ENCODE results near the gene RPTOR.
"Not testable (repeated sequence)": the region's sequence is repeated elsewhere in the genome, so short reads cannot be mapped to it uniquely, and the experiment has no call there.

Gene RPTOR

DNA sequence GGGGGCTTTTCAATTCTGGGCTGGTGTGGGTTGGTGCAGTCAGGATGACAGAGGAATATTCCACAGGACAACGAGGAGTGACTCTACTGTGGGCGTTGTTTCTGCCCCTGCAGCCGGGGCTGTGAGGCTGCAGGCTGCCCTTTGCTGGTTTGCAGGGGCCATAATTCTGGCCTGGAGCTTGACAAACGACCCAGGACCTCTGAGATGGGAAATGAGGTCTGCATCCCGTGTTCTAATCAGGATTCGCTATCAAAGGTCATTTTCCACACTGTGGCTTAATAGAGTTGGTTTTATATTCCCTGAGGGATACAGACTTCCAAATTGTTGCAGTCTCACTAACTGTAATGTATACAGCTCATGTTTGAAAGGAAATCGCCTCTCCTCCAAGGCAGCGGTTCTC is 180.9 kb downstream of the RPTOR start:
- DNase-seq, result no peak

DNA sequence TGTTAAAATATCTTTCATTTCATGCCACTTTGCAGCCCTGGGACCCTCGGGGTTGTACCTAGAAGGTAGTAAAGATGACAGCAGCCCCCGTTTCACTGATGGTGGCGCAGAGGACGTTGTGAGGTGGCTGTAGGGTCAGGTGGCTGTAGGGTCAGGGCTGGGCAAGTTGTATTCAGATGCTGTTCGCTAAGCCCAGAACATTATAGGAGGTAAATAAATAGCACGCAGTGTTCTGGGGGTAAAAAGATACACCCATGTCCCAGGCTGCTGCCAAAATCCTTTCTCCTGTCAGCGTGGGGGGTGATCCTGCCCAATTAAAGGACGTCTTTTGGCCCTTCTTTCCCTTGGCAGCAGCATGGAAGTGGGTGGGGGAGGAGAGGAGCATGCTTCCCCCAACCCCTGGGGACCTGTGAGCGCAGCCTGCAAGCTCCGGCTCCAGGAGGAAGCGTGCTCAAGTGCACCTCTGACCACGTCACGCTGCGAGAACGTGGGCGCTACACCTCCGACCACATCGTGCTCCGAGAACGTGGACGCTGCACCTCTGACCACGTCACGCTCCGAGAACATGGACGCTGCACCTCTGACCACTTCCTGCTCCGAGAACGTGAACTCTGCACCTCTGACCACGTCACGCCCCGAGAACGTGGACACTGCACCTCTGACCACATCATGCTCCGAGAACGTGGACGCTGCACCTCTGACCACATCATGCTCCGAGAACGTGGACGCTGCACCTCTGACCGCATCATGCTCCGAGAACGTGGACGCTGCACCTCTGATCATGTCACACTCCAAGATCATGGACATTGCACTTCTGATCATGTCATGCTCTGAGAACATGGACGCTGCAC is 182.1 kb downstream of the RPTOR start:
- no peak for DNase-seq

DNA sequence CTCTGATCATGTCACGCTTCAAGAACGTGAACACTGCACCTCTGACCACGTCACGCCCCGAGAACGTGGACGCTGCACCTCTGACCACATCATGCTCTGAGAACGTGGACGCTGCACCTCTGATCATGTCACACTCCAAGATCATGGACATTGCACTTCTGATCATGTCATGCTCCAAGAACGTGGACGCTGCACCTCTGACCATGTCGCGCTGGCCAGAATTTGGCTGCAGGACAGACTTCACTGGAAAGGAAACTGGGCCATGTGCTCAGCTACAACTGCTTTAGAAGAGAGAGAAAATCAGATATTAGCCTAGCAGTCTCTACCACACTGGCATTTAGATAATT is 182.7 kb downstream of the RPTOR start:
- no peak for DNase-seq

DNA sequence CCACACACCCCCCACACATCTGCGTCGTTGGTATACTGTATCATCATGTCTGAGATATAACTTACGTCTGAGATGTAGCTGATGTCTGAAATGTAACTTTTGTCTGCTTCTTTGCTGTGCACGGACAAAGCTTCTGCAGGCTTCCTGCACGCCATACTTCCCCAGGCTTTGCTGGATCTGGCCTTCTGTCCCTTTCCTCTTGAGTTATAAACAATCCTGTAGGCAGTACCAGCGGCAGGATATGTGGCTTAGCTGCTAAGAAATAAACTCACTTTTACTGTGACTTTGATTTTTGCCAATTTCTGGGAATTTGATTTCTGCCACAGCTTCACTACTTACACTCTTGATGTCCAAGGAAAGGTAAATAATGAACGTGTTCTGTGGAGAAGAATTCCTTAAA is 184.4 kb downstream of the RPTOR start:
- peak; percentile 64 for DNase-seq

DNA sequence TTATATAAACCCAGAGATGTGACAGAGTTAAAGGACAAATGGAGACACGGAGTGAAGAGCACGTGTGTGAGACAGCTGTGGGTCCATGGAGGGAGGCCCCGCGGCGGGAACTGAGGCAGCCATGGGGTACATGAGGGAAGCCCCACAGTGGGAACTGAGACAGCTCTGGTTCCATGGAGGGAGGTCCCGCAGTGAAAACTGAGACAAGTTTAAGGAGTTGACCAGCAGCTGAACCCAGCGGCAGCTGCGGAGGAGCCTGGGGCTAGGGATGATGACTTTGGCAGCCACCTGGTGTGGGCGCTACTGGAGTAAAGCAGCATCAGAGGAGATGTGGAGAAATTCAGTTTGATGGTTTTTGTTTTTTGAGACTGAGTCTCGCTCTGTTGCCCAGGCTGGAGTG is 185.1 kb downstream of the RPTOR start:
- peak; percentile 75 for DNase-seq

DNA sequence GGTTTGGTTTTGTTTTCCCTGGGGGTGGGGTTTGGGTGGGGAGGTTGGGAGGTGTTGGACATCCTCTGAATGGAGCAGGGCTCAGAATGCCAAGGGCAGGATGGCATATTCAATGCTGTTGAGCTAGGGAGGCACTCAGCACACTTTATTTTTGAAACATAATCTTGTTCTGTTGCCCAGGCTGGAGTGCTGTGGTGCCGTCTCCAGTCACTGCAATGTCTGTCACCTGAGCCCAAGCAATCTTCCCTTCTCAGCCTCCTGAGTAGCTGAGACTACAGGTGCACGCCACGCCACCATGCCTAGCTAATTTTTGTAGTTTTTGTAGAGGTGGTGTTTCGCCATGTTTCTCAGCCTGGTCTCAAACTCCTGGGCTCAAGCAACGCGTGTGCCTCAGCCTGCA is 186.1 kb downstream of the RPTOR start:
- peak; percentile 73 for DNase-seq

DNA sequence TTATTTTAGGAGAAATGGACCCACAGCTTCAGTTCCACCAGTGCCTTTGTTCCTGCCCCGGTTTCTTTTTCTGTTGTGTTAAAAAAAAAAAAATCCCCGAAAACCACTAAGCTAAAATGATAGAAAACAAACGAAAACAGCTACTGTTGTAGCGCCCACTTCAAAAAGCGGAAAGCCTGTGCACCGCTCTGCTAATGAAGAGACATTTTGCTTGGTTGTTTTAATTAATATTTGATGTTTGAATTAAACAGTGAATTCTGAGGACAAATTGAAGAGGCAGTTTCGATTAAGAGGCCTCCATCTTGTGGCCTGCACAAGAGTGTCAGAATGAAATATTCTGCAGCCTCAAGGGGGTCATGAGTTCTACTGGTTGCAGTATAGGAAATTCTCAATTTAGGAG is 186.7 kb downstream of the RPTOR start:
- no peak for DNase-seq

DNA sequence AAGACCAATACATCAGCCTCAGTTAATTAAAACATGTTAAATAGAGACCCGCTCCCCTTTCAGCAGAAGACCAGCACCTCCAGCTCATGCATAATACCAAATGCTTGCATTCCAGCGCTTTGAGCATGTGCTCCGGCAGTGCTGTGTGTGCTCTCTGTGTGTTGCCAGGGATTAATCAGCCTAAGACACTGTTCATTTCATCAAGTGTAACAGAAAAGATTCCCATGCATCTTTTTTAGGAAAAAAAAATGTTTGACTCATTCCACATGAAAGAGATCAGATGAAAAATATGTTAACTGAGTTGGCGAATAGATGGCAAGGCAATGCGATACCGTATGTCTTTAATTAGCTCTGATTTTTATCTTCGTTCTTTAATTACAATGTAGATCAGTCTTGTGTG is 187.6 kb downstream of the RPTOR start:
- DNase-seq, result no peak

DNA sequence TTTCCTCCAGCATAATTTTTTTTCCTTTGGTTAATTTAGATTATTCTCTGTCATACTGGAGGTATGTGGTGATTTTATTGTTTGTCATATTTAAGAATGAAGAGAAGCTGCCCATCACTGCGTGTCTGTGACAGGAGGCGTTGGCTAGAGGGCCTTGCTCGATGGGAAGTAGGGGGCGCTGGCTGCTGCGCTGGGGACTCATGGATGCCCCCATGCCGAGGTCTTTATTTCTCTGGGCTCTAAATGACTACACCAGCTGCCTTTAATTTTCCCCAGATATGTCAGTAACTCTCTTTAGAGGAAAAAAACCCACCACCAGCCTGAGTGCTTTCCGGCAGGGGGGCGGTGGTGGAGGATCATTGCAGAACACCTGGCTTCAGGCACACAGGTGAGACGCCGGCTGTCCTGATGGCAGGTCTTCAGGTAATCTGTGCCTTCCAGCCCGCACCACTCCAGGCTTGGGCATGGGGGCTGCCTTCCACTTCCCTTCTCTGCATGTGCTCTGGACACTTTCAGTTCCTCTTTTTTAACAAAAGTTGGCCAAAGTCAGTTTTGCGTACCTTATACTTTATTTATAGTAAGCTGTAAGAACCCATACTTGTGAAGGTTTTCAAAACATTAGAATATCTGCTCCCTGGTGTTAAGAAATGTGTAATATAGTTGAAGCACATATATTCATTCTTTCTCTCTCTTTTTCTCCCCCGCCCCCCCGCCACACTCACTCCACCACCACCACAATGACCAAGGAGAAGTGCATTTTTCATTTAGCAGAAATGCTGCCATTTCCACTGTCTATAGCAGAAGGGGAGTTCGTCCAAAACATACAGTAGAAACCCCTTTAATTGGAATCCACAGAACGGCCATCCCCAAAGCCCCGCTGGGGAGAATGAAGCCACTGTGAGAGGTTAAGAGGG is 192.7 kb downstream of the RPTOR start:
- DNase-seq, result peak; percentile 23

DNA sequence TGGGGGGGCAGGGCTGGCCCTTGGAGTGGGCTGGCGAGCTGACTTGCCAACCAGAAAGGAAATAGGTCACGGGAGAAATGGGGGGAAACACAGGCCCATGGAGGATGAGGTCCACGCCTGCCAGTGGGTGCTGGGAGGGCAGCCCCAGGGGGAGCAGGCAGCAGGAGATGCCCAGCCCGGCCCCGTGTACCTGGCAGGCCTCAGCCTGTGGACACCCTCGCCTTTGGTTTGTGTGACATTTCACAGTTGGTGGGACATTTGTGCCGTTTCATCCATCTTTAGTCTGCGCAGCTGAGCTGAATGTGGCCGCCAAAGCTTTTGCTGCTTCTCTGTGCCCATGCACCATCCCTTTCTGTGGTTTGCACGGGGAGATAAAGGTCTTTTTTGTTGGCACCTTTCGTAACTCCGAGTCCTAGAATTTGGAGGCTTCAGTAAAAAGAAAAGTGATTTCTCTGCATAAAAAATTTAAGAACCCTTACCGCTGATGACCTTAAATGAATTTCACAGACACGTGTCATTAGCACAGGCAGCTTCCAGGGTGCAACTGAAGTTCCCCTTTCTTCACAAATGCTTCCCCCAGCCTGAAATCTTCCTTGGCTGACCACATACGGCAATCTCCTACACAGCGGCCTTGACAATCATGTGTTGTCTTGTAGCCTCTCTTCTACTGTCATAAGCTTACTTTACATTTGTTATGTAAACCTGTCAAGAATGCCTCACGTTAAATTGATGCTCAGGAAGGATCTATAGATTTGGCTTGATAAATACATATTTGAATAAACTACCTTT is 193.6 kb downstream of the RPTOR start:
- no peak for DNase-seq

DNA sequence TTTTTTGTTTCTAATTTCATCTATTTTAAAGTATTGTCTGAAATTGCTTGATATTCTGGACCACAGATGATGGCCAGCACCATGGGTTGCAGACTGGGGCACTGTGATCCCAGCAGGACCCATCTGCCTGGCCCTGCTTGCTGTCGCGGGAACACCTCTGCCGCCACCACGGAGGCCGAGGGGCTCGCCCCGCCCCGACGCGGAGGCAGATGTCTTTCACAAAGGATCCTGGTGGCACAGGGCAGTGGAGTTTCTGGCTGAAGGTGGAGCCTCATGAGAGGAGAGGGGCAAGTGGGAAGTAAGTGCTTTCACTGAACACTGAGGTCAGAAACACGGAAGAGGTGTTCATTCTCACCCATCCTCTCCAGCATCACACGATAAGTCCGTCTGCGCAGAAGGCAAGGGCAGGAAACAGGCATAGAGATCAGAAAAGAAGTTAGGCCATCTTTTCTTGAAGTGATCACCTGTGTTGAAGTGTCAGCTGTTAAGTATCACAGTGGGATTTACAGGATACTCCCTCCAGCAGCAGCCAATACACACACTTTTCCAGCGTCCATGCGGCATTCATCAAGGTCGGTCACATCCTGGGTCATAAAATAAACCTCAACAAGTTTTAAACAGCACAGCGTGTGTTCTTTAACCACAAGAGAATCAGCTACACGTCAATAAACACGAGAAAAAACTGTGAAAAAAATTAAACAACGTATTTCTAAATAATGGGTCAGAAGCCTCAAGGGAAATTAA is 194.5 kb downstream of the RPTOR start:
- no peak for DNase-seq

DNA sequence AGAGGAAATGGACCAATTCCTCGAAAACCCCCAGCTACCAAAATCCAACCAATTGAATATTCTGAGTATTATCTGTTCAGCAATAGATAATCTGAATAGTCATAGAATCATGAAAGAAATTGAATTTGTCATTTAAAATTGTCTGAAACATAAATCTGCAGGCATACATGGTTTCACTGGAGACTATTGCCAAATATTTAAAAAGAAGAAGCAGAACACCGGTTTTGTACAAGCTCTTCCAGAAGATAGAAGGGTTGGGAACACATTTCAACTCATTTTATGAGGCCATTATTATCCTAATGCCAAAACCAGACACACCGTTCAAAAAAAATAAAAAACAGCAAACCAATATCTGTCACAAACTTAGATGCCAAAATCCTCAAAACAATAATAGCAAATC is 195.5 kb downstream of the RPTOR start:
- DNase-seq, result no peak

DNA sequence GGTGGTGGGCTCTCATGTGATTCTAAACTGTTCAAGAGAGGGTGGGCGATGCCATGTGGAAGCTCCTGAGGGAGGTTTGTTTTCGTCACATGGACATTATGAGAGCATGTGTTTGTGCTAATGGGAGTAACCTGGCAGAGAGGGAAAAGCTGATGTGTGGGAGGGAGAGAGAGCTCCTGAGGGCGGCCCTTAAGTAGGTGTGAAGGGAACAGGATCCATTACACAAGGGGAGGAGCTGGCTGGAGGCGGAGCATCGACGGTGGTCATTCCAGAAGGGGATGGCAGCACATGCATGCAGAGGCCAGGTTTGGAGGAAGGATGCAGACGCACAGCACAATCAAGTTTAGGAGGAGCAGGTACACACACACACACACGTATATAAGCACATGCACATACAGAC is 197.5 kb downstream of the RPTOR start:
- peak; percentile 25 for DNase-seq

DNA sequence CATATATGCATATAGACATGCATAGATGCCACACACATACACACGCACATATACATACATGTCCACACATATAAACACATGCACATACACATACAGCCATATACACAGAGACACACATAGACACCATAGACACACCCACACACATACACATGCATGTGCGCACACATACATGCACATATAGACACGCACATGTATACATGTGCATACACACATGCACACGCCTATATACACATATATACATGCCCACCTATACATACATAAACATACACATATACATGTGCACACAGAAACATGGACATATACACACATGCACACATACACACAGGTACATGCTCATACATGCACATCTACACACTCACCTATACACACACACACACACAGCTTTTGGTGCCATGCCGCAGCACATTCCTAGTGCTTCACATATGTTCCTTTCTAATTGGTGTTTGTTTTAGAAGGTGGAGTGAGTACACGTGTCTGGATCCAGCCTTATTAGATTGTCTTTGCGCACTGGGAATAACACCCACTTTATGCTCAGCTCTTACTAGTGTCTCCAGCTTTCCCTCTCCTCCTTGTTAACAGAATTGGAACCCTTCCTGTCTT is 198.0 kb downstream of the RPTOR start:
- DNase-seq, result no peak

DNA sequence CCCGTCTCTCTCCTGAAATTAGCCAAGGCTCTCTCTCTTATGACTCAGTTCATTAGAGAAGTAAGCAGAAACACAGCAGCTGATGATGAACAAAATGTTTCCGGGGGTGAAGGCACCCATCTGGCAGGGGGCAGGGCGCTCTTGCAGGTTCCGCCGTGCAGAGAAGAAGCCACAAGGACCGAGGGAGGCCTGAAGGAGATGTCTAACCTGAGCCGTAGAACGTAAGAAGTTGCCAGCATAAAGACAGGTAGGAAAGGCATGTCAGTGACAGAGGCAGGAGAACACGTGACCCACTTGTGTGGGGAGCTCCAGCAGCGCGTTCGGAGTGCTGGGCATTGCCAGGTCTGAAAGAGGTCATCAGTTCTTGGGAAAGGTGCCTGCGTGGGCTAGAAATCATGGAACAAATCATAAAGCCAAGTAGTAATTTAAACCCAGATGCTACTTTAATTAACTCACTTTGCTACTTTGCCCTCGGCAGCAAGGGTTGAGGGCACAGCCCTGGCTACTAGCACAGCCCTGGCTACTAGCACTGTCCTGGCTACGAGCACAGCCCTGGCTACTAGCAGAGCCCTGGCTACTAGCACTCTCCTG is 198.6 kb downstream of the RPTOR start:
- peak; percentile 46 for DNase-seq

DNA sequence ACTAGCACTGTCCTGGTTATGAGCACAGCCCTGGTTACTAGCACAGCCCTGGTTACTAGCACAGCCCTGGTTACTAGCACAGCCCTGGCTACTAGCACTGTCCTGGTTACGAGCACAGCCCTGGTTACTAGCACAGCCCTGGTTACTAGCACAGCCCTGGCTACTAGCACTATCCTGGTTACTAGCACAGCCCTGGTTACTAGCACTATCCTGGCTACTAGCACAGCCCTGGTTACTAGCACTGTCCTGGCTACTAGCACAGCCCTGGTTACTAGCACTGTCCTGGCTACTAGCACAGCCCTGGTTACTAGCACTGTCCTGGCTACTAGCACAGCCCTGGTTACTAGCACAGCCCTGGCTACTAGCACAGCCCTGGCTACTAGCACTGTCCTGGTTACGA is 199.3 kb downstream of the RPTOR start:
- DNase-seq, result not testable (repeated sequence)

DNA sequence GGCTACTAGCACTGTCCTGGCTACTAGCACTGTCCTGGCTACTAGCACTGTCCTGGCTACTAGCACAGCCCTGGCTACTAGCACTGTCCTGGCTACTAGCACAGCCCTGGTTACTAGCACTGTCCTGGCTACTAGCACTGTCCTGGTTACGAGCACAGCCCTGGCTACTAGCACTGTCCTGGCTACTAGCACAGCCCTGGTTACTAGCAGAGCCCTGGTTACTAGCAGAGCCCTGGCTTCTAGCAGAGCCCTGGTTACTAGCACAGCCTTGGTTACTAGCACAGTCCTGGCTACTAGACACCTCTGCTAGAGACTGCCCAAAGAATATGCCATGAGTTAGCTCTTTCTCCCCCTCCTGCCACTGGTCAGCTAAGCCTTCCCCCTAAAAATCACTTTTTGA is 200.1 kb downstream of the RPTOR start:
- not testable (repeated sequence) for DNase-seq

DNA sequence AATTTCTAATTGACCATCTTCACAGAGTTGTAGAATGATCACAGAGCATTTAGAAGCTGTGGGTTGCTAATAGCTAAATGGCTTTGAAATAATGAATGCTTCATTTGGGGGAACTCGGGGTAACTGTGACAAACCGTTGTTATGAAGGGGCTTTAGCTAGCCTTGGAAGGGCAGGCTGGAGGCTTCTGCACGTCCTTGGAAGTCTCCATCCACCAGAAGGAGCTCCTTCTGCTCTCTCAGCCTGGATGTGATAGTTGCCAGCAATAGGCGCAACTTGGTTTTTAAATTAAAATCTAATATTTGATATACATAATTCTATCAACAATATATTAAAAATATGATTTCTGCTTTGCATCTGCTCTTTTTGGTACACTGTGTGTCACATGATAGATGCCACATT is 200.5 kb downstream of the RPTOR start:
- DNase-seq, result no peak

DNA sequence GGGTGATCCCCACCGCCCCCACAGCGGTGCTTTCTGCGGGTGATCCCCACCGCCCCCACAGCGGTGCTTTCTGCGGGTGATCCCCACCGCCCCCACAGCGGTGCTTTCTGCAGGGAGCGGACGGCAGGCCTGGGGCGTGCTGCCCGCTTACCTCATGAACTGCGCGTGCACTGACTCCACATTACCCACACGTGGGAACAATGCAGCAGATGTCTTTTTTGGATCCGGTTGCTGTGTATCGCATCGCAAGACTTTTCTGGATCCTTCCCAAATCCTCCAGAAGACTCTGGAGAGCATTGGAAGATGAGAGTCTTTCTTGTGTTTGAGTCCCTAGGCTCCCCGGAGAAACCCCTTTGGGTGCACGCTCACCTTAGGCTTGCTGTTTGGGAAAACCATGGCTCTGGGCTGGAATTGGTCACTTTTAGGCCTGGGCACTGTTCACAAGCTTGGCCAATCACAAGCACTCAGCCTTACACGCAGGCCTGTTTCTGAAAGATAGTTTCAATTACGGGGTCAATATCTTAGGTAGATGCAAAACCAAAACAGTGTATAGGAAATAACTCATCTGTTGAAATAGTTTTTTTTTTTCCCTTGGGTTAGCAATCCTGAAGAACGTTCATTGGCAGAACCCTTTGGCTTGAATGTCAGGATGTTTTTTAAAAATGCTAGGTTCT is 201.8 kb downstream of the RPTOR start:
- no peak for DNase-seq

DNA sequence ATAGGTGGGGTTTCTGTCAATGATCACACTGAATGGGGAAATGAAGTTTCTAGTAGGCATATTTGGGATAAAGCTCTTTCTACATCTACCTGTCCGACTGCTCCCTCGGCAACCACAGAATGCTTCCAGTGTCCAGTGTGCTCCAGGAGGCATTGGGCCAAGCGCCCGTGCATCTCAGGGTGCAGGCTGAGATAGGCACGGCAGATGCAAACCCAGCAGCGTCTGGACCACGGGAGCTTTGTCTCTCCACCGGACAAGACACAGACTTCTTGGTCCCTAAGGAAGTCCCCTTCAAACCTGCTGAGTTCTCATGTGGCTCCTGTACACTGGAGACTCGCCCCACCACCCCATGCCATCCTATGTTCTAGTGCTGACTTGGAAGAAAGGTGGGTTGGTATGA is 202.8 kb downstream of the RPTOR start:
- no peak for DNase-seq

DNA sequence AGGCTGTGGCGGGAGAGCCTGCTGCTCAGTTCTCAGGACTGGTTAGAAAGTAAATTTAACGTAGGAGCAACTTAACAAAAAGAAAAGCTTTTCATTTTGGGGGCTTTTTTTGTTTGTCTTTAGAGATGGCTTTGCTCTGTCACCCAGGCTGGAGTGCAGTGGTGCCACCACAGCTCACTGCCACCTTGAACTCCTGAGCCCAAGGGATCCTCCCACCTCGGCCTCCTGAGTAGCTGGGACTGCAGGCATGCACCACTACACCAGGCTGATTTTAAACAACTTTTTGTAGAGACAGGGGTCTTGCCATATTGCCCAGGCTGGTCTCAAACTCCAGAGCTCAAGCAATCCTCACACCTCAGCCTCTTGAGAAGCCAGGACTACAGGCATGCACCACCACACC is 205.0 kb downstream of the RPTOR start:
- no peak for DNase-seq

Measured in NCI-H510A treated with DMSO at 0.1 percent for 48 hours (cell line).